CD4-positive, alpha-beta T cell treated with Interleukin-17A for 1 hour (primary cell): Measurements from ENCODE around the gene GINS2.

Experiments used
- DNase-seq: peaks from one replicate; pipeline ENCODE4 v3.0.0-alpha.2; 2020

GINS2 gene

DNA sequence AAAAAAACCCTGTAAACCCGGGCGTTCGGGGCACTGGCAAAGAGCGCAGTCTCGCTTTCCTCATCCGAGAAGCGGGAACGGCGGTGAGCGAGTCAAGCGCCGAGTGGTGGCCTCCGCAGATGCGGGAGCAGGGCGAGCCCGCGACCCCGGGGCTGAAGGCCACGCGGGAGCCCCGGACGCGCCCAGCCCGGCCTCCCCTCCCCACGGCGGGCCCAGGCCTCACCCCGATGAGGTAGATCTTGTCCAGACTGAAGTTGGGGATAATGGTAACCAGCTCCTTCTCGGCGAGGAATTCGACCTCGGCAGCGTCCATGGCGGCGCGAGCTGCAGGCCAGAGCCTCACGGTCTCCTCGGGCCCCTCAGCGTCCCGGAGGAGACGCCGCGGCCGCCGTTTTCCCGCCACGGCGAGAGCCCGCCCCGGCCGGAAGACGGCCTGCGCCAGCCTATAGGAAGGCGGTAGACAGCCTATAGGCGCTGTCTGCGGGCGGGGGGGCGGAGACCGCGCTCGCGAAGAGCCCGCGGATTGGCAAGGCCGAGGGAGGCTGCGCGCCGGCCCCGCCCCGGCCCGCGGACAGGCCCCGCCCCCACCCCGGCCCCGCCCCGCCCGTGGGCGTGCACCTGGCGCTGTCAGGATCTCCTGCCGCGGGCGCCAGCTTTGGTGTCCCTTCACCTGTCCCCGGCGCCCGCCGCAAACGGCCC, at the start of gene GINS2:
Gene GINS2, minus strand, starts transcription at position 369 of the 699 bp plus-strand sequence. Its CDS starts 56 bp downstream, at position 313.
- peak; percentile 92 for DNase-seq

DNA sequence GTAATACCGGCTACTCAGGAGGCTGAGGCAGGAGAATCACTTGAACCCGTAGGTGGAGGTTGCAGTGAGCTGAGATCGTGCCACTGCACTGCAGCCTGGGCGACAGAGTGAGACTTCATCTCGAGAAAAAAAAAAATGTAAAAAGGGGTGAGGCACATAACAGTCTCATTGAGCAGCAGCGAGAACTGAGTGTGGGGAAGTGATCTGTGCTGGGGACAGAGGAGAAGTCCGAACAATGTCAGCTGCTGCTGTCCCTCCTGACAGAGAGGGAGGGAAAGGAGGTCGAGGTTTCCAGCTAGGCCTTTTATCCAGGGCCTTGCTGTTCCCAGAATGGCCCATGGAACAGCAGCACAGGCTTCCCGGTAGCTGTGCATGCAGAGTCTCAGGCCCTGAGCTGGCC, 48.2 kb upstream of the GINS2 start:
- DNase-seq: no peak

DNA sequence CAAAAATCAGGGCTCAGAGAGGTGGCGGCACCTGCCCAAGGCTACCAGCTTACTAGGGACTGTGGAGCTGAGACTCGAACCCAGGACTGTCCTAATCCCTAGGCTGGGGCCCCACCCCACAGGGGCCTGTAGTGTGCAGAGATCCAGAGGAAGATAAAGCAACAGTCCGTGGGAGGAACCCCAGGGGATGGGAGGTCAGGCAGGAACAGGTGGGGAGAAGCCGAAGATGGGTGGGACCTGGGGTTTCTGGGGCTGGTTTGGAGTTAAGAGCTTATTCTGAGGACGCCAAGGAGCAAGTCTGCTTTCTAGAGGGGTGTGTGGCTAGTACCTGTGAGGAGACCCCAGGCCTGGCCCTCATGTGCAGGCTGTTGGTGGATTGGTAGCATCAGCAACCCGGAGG, 47.2 kb upstream of the GINS2 start:
- DNase-seq: no peak

DNA sequence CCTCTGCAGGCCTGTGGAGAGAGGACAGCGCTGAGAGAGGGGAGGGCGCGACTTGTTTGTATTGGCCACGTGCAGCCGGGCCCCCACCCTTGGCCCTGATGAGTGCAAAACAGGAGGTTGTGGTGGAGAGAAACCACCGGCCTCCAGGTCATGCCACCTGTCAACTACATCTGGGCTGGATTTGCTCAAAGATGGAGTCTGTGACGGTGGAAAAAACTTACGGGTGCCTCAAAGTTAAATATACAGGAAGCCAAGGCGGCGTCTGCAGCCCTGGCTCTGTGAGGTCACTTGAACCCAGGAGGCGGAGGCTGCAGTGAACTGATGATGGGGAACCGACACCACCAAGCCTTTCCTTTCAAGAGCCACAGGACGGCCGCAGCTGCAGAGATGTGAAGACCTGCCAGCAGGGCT, 46.5 kb upstream of the GINS2 start:
- peak; percentile 54 for DNase-seq

DNA sequence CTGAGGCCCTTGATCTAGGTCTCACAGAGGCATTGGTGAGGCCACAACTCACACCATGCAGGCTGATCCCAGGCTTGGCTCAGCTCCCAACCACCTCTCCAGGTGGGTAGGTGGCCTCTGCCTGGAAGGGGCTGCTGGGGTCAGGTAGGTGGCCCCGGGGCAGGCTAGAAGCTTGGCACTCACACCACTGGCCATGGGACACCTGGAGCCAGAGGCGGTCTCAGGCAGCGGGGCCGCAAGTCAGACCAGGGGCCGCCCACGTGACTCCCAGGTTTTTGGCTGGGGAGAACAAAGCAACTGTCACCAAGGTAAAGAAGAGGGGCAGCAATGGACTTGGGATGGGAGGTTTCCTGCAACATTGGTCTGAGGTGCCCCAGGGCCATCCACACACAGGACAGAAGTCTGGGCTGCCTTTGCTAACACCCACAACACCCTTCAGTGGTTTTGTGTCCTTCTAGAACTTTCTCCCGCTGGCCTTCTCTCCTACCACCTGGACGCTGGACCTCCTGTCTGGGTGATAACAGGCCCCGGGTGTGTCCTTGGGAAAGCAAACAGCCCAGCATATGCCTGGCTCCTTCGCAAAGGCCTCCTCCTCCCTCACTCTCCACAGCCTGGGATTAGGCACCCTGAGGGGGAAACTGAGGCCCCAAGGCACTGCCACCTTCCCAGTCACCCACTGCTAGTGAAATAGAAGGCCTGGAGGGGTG, 45.7 kb upstream of the GINS2 start:
- no peak for DNase-seq

DNA sequence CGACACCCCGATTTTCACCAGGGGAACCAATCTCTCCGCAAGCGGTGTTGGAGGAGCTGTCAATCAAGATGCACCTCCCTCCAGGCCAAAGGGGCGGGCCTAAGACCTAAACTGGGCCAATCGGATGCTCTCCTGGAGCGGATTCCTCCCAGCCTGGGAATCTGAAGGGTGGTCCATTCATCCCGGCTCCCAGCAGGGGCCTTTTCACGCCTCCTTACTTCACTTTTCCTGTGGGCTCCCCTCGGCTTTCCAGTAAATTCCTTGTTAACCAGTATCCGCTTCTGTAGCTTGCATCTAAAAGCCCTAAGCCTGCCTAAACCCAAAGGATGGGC, 45.1 kb upstream of the GINS2 start:
- DNase-seq: no peak

DNA sequence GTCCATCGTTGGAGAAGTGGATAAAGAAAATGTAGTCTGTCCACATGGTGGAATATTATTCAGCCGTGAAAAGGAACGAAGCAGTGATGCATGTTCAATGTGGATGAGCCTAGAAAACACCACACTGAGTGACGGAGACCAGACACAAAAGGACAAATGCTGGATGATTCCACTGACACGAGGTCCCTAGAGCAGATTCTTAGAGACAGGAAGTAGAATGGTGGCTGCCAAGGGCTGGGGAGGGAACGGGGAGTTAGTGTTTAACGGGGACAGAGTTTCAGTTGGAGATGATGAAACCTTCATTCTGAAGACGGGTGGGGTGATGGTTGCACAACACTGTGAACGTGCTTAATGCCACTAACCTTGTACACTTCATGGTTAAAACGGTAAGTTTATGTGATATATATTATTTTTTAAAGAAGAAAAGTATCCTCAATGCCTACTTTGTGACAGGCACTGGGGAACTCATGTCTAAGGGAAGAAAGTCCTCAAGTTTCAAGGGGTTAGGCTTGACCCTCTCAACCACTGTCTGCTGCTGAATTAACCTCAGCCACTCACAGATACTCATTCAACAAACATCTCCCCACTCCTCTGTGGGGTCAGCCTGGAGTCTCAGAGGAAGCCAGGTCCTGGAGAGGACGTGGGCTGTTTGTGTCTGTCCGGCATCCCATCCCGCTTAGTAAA, 44.5 kb upstream of the GINS2 start:
- no peak for DNase-seq

DNA sequence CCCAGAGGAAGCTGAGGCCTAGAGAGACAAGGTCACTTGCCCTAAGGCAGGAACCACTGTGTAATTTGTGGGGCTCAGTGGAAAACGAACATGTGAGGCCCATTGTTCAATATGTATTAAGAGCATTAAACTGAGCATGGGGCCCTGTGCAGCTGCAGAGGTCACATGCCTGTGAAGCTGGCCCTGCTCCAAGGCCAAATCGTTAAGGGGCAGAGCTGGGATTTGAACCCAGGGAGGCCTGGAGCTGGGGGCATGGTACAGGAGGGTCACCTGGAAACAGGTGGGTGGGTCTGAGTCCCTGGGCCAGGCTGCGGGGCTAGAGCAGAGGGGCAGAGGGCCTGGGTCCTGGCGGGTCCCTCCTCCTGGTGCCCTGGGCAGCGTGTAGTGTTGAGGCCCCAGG, 42.4 kb upstream of the GINS2 start:
- no peak for DNase-seq

DNA sequence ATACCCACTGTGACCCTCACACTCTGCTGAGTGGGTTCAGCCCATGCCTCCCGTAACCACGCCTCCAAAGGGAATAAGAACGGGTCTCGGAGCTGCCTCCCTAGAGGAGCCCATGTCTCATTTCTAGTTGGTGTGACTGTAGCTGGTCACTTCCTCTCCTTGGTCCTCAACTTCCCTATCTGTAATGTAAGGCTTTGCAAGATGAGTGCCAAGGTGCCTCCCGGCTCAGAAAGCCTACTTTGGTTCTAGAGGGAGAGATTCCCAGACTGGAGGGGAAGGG, 41.4 kb upstream of the GINS2 start:
- no peak for DNase-seq

DNA sequence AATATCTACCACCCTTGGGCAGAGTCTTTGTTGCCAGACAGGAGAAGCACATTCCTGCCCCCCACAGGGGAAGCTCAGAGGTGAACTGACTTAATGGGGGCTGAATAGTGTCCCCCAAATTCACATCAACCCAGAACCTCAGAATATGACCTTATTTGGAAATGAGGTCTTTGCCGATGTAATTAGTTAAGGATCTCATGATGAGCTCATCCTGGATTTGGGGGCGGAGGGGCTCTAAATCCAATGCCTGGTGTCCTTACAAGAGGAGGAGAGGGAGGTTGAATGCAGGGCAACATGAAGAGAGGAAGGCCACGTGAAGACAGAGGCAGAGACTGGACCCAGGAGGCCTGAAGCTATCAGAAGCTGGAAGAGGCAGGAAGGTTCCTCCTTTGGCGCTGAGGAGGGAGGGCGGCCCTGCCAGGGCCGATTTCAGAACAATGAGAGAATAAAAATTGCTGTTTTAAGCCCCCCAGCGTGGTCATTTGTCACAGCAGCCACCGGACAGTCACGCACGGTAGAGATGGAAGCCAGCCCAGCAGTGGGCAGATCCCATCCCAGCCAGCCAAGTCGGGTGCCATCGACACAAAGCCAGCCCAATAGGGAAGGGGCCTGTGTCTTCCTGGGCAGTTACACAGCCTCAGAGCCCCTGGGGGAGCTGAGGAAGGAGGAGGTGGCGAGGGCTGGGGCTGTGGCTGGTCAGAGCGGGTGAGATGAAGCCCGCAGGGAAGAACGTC, 40.9 kb upstream of the GINS2 start:
- no peak for DNase-seq

DNA sequence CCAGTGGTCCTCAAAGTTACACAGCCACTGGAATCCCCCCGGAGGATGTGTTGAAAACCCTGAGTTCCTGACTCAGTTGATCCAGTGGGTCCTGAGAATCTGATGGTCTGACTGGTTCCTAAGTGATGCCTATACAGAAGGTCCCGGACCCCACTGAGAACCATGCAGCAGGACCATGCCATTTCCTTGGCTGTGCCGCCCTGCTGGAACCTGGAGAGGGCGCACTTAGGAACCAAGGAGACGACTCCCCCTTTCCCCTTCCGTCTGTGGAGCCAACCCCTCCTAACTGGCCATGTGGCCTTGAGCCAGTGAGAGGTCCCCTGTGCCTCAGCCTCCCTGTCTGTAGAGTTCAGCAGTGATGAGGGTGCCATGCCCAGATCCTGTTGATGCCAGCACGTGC, 40.1 kb upstream of the GINS2 start:
- DNase-seq: no peak

DNA sequence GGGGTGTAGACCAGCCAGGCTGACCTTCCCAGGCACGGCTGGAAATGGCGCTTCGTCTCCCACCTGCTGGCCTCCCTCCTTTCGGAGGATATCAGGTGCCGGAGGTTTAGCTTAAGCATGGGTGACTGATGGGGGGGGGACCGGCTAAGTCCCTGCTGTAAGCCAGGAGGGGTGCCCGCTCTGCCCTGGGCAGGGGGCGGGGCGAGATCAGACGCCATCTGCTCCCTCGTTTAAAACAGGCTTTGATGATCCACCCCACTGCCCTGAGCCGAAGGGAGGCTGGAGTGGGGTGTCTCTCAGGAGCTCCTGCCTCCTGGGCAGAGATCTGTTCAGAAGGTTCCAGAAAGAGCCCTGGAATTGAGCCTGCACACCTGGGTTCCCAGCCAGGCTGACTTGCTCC, 36.2 kb upstream of the GINS2 start:
- no peak for DNase-seq

DNA sequence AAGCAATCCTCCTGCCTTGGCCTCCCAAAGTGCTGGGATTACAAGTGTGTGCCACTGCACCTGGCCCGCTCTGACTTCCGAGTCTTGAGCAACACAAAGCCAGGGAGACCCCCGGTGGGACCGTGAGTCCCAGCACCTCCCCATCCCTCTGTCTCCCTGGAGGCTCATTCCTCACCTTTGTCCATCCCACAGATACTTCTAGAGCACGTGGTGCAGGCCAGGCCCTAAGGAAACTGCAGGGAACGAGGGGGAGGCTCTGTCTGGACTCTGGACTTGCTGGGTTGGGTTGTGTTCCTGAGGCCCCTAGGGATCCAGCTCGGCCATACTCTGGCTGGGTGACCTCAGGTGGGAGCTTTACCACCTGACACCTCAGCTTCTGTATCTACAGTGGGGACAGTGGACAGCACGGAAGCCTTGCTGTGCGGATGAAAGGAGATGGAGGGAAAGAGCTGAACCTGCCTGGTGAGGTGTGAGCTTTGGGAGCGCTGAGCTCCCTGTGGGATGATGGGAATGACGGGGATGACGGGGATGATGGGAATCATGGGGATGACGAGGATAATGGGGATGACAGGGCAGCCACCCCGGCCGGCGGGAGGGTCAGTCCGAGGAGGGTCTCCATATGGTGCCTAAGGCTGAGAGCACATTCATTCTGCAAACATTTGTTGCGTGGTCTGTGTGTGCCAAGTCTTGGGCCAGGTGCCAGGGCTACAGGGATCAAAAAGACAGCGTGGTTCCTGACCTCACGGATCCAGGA, 35.5 kb upstream of the GINS2 start:
- no peak for DNase-seq

DNA sequence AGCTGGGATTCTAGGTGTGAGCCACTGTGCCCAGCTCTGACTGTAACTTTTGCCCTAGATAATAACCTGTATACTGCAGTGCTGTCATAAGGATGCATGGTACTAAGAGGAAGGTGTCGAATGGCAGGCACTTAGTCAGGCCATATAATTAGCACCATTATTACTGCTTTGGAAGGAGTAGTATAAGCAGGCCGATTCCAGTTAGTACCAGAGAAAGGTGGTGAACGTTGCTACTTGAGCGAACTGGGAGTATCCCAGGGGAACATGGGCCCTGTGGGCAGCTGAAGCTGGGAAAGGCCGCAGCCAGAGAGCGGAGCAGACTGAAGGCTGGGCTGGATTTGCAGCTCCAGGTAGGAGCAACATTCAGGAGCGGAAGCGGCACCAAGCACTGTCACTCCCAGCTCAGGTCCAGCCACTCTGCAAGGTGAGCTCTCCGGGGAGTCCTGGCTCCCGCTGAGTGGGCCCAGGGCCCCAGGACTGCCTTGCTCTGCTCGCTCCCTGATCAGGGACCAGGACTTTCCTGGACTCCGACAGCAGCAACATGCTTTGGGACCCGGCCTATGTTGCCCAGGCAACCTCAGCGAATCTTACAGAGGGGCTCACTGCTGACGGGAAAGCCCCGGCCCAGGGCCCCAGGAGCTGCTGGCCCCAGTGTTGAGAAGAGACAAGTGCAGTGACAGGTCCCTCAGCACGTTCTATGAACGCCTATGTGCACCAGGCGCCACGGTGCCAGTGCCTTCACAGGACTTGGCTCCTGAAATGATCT, 33.6 kb upstream of the GINS2 start:
- DNase-seq: no peak

DNA sequence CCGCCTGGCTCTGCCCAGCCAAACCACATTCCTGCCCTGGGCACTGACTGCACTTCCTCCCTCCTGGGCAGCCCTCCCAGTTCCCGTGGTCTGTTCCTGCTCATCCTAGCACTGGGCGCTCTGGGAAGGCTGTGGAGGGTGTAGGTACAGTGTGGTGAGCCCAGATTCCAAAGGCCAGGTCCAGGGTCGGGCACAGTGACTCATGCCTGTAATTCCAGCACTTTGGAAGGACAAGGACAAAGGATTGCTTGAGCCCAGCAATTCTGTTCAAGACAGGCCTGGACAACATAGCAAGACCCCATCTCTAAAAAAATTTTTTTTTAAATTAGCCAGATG, 31.5 kb upstream of the GINS2 start:
- no peak for DNase-seq

DNA sequence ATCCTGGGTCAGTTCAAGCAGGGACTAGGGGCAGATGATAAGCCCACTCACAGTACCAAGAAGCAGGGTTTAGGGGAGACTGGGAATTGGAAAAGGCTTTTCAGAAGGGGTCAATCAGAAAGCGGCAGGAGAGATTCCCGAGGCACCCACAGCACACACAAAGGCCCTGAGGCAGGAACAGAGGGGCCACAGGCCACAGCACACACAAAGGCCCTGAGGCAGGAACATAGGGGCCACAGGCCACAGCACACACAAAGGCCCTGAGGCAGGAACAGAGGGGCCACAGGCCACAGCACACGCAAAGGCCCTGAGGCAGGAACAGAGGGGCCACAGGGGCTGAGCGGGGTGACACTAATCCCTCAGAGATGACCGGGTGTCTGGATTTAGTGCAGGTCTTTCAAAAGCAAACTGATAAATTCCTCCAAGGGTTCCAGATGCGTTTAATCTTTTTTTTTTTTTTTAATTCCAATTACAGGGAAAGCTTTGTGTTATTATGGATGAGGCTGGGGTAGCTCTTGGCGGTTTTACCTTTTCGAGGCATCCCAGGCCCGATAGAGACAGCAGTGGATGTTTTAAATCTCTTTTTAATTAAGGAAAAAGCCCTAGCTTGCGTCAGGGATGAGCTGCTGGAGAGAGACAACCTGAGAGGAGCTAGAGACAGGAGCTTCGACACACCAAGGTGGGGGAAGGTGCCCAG, 31.0 kb upstream of the GINS2 start:
- DNase-seq: no peak

DNA sequence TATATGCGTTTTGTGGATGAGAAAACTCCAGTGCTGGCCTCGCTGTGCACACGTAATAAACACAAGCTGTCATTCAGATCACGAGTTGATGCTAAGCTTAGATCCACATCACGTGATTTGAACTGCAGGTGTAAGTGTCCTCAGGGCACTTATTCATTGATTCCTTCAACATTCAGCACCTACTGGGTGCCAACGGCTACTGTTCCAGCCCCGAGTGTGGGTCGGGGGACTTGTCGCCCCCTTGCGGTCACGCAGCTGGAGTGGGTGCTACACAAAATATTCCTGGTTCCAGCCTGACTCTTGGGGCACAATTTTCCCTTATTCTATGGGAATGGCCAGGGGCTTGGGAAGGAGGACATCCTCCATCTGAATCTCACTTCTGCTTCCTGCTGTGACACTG, 29.9 kb upstream of the GINS2 start:
- DNase-seq: no peak

DNA sequence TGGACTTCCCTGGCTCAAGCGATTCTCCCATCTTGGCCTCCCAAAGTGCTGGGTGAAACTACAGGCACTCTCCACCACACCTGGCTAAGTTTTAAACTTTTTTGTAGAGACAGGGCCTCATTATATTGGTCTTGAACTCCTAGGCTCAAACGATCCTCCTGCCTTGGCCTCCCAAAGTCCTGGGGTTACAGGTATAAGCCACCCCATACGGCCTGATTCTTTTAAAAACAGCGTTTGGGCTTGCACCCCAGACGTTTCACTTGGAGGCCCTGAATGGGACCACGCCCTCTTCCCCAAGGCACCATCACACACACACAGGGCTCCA, 29.4 kb upstream of the GINS2 start:
- DNase-seq: no peak

DNA sequence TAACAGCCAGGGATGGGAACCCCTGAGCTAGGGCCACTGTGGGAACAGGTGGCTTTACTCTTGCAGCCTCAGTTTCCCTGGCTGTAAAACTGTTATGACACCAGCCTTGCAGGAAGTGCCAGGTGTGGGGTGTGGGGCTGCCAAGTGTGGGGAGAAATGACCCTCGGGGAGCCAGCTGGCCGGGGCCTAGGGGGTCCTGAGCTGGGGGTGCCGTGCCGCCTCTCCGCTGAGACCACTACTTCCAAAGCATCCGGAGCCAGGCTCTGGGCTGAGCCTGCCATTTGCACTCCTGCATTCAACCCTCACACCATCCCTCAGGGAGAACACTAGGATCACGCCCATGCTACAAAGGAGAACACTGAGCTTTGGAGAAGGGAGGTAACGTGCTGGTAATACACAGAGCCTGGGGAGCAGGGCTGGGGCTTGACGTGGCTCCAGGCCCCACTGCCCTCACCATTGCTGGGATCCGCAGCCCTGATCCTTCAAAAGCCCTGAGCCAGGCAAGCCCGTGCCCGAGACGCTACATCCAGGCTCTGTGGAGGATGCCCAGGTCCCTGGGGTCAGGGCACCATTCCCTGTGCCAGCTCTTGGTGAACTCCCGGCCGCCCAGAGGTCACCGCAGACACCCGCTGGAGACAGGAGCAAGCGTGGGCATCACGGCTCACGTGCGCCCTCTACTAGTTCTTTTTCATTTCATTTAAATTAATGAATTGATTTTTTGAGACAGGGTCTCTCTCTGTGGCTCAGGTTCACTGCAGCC, 28.8 kb upstream of the GINS2 start:
- DNase-seq: peak; percentile 63

DNA sequence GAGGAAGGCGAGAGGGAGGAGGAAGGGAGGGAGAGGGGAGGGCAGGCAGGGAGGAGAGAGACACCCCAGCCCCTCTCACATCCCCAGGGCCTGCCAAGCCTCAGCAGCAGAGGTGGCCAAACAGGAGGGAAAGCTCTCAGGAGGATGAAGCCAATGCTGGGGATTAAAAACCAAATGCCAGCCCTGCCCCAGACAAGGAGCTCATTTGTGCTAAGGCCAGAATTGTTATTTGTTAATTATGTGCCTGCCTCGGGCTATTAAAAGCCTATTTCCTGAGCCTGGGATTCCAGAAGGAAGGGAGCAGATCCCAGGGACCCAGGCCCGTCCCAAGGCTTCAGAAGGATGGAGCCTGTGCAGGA, 27.9 kb upstream of the GINS2 start:
- DNase-seq: no peak

DNA sequence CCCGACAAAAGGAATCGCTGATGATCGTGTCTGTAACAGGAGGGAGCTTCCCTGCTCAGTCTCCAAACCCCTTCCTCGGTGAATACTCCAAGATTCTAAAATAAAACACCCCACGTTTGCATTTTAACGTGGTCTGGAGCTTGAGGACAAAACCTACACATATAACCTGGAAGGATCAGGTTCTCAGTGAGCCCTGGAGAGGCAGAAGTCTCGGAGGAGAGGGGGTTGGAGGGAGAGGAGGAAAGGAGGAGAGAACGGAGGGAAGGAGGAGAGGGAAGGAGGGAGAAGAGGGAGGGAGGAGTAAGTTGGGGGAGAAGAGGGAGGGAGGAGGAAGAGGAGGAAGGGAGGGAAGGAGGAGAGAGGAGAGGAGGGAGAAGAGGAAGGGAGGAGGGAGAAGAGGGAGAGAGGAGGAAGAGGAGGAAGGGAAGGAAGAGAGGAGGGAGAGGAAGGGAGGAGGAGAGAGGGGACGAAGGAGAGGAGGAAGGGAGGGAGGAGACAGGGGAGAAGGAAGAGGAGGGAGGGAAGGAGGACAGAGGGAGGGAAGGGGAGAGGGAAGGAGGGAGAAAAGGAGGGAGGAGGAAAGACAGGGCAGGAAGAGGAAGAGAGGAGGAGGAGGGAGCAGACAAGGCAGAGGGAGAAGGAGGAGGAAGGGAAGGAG, 27.4 kb upstream of the GINS2 start:
- no peak for DNase-seq
